Nucleus accumbens (tissue), 56 donors: ENCODE data around the gene ARGFX.
"Not testable (repeated sequence)": the region's sequence is repeated elsewhere in the genome, so short reads cannot be mapped to it uniquely, and the experiment has no call there.

Experiments
- DNase-seq, 56 donors: peaks; one replicate each; lab custom pipeline; 2025; lab: John Stamatoyannopoulos, UW

Gene ARGFX

DNA sequence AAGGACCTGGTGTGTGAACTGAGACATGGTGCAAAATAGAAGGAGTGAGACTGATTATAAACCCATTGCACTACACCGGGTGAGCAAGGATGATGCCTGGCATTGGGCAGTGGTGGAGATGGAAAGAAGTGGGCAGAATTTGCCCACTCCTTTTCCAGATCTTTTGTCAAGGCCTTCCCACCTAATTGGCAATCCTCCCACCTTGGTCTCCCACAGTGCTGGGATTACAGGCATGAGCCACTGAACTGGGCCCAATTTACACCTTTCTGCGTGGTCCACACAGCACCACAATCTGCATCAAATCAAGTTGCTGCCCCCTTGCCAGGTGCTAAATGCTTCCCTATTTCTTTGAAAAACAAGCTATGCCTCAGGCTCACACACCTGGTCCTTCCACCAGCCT lies 30.8 kb downstream of the ARGFX start:
- DNase-seq = no peak

GRCh38 chr3:121599900-121600299 lies 32.2 kb downstream of the ARGFX start:
- not testable (repeated sequence) for DNase-seq

- DNase-seq = no peak
Observed at GRCh38 chr3:121601212-121601812, 33.6 kb downstream of the ARGFX start.

- no peak for DNase-seq
Observed at GRCh38 chr3:121604759-121605158, 37.0 kb downstream of the ARGFX start.

DNA sequence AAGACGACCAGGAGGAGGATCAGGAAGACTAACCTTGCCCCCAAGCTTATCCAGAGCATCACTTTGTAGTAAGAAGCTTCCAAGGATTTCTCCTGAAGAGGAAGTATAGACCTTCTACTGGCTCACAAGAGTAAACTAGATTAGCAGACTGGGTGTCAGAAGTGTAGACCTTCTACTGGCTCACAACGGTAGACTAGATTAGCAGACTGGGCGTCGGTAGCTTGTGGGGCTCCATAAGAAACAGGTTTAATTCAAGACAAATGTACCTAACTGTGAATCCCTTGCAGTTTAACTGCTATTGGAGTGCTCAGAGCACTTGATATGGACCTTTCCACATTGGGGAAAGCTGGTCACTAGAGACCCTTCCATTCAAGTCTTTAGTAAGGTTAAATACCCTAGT lies 38.4 kb downstream of the ARGFX start:
- no peak for DNase-seq
